Embryonic facial prominence (tissue), 1 donor: ENCODE data around the gene GLCCI1.

ENCODE experiments used
- DNase-seq: peaks from one replicate; pipeline ENCODE4 v3.0.0-alpha.2; 2016; ENCODE audit errors: extremely low spot score

GLCCI1 gene

DNA sequence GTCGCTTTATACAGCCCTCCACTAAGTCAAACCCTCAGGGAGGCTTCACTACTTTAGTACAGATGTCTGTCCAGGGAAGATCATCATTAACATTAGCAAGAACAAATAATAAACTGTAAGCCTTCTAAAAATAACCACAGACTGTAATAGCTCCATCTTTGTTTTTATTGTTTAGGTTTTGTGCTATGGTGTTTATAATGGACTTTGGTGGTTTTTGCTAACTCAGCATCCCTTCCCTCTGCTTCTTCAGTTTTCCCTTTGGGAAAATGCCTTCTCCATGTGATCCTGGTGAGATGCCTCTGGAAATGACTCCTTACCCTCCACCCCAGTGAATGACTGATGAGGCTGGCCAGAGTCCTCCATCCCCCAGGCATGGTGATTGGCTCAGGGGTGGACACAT lies 162.1 kb downstream of the GLCCI1 start:
- DNase-seq, result no peak

DNA sequence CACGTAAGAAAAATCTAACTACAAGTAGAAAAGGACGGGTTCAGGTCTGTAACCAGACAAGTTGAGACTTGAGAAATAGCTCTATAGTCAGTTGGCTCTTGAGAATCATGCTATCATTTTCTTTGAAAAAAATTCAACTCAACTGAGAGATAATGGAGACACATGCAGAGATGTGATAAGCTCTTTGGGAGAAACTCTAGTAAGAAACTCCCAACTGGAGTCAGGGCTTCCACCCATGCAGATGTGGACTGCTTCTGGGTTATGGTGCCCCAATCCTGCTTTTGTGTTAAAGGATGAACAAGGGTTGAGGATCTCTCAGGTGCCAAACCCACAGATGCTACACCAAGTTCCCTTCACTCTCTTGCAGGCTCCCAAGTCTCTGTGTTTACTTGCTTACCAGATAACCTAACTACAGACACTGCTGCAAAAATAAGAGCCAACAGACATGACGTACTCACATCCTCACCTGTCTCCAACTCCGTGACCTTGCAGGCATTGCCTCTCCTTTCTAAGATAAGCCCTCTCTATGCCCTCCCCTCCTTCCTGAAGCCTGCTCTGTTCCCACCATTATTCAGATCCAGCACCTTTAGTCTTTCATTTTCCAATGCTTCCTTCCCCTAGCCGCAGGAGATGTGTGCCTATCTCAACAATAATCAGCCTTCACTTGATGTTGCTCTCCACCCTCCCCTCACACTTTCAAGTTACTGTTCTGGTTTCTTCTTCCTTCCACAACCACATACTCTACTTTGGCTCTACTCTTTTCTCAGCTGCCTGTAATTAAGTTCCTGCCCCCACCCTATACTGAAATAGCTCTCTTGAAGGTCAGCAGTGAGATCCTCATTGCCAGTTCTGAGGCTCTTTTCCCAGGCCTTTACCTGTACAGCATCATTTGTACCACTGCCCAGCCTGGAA lies 163.4 kb downstream of the GLCCI1 start:
- DNase-seq, result no peak

DNA sequence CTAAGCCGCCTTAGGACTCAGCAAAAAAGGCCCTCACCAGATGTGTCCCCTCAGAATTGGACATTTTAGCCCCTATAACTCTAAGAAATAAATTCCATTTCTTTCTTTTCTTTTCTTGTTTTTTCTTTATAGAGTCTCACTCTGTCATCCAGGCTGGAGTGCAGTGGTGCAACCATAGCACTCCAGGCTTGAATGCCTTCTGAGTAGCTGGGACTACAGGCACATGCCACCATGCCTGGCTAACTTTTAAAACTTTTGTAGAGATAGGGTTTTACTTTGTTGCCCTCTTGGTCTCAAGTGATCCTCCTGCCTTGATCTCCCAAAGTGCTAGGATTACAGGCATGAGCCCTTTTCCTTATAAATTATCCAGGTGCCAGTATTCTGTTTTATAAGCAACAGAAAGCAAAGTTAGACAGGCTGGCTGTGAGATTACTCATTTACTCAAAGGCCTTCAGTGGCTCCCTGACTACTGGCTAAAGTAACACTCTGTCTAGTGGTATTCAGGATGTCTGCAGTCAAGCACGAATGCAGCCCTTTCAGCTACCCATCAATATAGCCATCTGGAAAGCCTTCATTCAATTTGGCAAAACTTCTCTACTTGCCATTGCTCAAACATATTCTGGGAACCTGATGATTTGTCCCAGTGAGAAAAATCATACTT lies 164.7 kb downstream of the GLCCI1 start:
- no peak for DNase-seq

DNA sequence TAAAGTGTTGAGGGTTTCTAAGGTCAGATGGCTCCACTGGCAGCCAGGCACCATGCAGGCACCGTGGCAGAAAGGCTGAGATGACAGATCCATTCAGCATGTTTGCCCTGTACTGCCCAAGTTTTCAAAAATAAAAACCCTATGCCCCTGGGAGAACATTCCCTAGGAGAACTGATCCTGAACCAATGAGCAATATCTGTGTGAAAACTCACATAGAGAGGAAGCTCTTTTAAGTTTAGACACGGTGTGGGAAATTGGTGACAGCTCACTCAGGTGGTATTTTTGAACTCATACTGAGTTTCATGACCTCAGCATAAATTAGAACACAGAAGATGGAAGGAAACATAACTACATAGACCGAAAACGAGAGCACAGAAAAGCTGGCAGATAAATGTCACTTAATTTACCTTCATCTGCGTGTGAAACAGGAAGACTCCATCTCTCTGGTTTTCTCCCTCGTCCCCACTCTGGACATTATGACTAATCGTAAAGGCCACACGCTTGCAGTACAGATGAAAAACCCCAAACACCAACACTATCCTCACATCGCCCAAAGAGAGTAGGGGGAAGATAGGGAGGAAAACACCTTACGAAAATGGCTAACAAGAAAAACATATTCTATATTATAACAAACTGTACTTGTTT lies 165.6 kb downstream of the GLCCI1 start:
- no peak for DNase-seq

DNA sequence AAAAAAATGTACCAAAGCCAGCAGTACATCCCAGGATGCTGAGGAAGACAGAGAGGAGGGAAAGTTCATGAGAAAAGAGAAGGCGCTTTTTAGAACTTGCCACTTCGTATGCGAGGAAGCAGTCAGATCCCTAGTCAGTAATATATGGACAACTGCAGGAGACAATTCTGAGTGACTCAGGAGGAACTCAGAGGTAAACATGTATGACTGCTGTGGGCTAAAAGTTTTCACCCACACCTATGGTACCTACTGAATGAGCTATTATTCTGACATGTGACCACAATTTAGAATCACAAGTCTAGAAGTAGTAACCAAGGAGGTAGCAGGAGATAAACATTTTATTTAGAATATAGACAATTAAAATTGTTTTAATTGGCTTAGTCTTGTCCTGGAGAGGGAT lies 166.8 kb downstream of the GLCCI1 start:
- no peak for DNase-seq

DNA sequence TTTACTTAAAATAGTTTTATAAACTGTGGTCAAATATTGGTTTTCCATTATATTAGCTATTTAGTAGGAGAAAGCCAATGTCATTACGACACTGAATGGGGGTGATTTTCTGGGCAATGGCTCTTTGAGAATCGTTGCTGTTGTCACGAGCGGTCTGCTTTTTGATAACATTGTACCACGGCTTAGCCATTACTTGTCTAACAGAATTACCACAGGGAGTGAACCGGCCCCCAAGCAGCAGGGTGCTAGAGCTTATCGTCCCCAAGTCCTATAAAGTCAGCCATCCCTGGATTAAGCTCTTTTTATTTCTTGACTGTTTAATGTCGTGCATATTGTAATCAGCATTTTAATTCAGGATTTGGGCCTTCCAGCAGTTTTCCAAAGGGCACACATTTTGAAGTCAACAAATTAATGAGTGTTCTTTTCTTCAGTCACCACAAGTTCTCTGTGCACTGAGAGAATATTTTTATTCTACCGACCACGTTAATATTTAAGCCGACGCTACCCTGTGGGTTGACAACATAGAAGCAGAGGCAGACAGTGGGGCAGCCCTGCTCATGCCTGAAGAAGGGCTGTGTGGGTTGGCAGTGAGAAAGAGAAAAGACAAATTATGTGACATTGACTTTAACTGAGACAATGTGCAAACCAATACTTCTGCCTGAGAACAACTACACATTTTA lies 167.6 kb downstream of the GLCCI1 start:
- DNase-seq, result no peak
